K562 (cell line): ENCODE data around the gene PARD3B. TPM values are rescaled to one million over a fixed set of nuclear protein-coding genes. Genes with fewer than 3 reads are reported as not detected.
A peak's percentile ranks its signal among the peaks of the same experiment; 100 is the strongest.

Experiments
- ATAC-seq: fragments of 200-7000 bp; cut with Tn5 transposase; 3 replicates; pipeline ENCODE4 v1.9.1; 2020; ENCODE audit warnings: moderate library complexity
- BruUV-seq: library from RNA; stranded (reverse); fragments of 400-500 nt; replicated peaks from 2 replicates; lab custom pipeline; 2021; lab: Mats Ljungman, UMichigan
- CTCF ChIA-PET: fragments of 300-600 bp; formaldehyde crosslinking; extraction: SDS; loops from one replicate; lab custom pipeline; 2021; ENCODE audit warnings: low intra/inter-chr PET ratio; lab: Yijun Ruan, JAX
- POLR2A ChIA-PET: fragments of 300-600, 350-650 bp; sonication (Branson Sonifier 250); formaldehyde crosslinking; extraction: SDS; loops from one replicate; lab custom pipeline; 2021; ENCODE audit warnings: antibody characterized with exemption, inconsistent platforms; lab: Yijun Ruan, JAX
- DNase-seq, 4 experiments: peaks; one replicate each; pipeline versions ENCODE4 v3.0.0 to v3.0.0-alpha.2; 2011 to 2018; ENCODE audit warnings: low spot score in 3 of 4, mixed read lengths in 3 of 4; ENCODE audit errors: extremely low read depth in 1 of 4
- FAIRE-seq: peaks from 2 replicates; lab custom pipeline; 2011; peaks lifted over from hg19 to GRCh38; lab: Jason Lieb, UNC
- H2AFZ ChIP-seq: 2 replicates; pipeline ENCODE4 v1.6.0; 2011; ENCODE audit warnings: low read depth, low read length, control low read depth, inconsistent platforms
- H3K27ac ChIP-seq: fragments of 200-600 bp; 3 replicates; pipeline ENCODE4 v1.8.0; 2011; ENCODE audit warnings: low read depth, mild to moderate bottlenecking, control low read depth, inconsistent platforms, low read length, moderate library complexity, mixed read lengths; ENCODE audit errors: extremely low read depth
- H3K27me3 ChIP-seq, 2 experiments: fragments of 300-600 bp in 1 of 2; 2 replicates in 1 of 2; 3 replicates in 1 of 2; pipeline versions ENCODE4 v1.6.0 to v1.8.0; 2011; ENCODE audit warnings: inconsistent platforms in 2 of 2, low read length in 2 of 2, mild to moderate bottlenecking in 1 of 2, mixed read lengths in 1 of 2, moderate library complexity in 1 of 2; ENCODE audit not compliant: control insufficient read depth in 2 of 2, insufficient read depth in 2 of 2
- H3K36me3 ChIP-seq: fragments of 300-600 bp; 3 replicates; pipeline ENCODE4 v1.8.0; 2011; ENCODE audit warnings: mild to moderate bottlenecking, low read length, inconsistent platforms; ENCODE audit not compliant: control insufficient read depth, insufficient read depth
- H3K4me1 ChIP-seq, 2 experiments: fragments of 200-600 bp in 1 of 2; replicated peaks in 1 of 2; 2 replicates in 1 of 2; 3 replicates in 1 of 2; pipeline versions ENCODE4 v1.5.1 to v1.8.0; 2011; ENCODE audit warnings: inconsistent platforms in 2 of 2, low read length in 2 of 2, mild to moderate bottlenecking in 1 of 2, mixed read lengths in 1 of 2, moderate library complexity in 1 of 2; ENCODE audit not compliant: control insufficient read depth in 2 of 2, insufficient read depth in 2 of 2
- H3K4me2 ChIP-seq: 2 replicates; pipeline ENCODE4 v1.6.1; 2011; ENCODE audit warnings: low read length, control low read depth, inconsistent platforms, mixed read lengths; ENCODE audit not compliant: insufficient read depth
- H3K4me3 ChIP-seq: fragments of 200-600 bp; sonication (generic), shearing (Covaris generic); 2 replicates; pipeline ENCODE4 v1.5.1; 2016; ENCODE audit warnings: control low read depth, inconsistent platforms
- H3K79me2 ChIP-seq: fragments of 200-600 bp; 3 replicates; pipeline ENCODE4 v1.8.0; 2011; ENCODE audit warnings: low read length, inconsistent platforms; ENCODE audit not compliant: control insufficient read depth, insufficient read depth
- H3K9ac ChIP-seq, 2 experiments: 2 replicates each; pipeline versions ENCODE4 v1.6.0 to v1.6.1; 2011; ENCODE audit warnings: low read depth in 2 of 2, low read length in 2 of 2, control low read depth in 1 of 2, inconsistent platforms in 1 of 2, mild to moderate bottlenecking in 1 of 2, mixed read lengths in 1 of 2; ENCODE audit not compliant: insufficient read depth in 1 of 2
- H3K9me1 ChIP-seq: one replicate; pipeline ENCODE4 v1.6.0; 2011; ENCODE audit warnings: inconsistent platforms, mild to moderate bottlenecking, low read length, moderate library complexity; ENCODE audit not compliant: control insufficient read depth, insufficient read depth
- H3K9me3 ChIP-seq: replicated peaks from 2 replicates; pipeline ENCODE4 v1.5.1; 2011; ENCODE audit warnings: low read depth, low read length, inconsistent platforms; ENCODE audit not compliant: control insufficient read depth, insufficient read depth
- H4K20me1 ChIP-seq: replicated peaks from 2 replicates; pipeline ENCODE4 v1.6.1; 2011; ENCODE audit warnings: low read length, inconsistent platforms, mixed read lengths; ENCODE audit not compliant: control insufficient read depth, insufficient read depth
- BACH1 ChIP-seq: fragments of 200-800 bp; sonication (Bioruptor generic); IDR thresholded peaks from 2 replicates; pipeline ENCODE4 v1.6.1; 2016; ENCODE audit warnings: missing genetic modification characterization, missing compliant biosample characterization
- CEBPB ChIP-seq: fragments of 450-650 bp; IDR thresholded peaks from 2 replicates; pipeline ENCODE4 v1.6.1; 2016; ENCODE audit warnings: missing genetic modification characterization, missing compliant biosample characterization
- CEBPG ChIP-seq, 3 experiments: fragments of 200-800 bp in 1 of 3; sonication (Bioruptor generic) in 1 of 3; sonication (generic) in 1 of 3; formaldehyde crosslinking in 1 of 3; IDR thresholded peaks in 2 of 3; conservative IDR thresholded peaks in 1 of 3; 2 replicates each; pipeline versions ENCODE4 v1.6.1 to v1.8.0; 2016 to 2022; ENCODE audit warnings: missing compliant biosample characterization in 2 of 3, missing genetic modification characterization in 2 of 3, mild to moderate bottlenecking in 1 of 3, missing genetic modification reagents in 1 of 3
- DPF2 ChIP-seq: fragments of 450-650 bp; IDR thresholded peaks from 2 replicates; pipeline ENCODE4 v1.6.1; 2016
- SMAD4 ChIP-seq: fragments of 250-450 bp; sonication (Bioruptor Pico); conservative IDR thresholded peaks from 2 replicates; pipeline ENCODE4 v1.8.0; 2021; ENCODE audit warnings: inconsistent platforms, mild to moderate bottlenecking, moderate library complexity
- SRSF1 ChIP-seq: fragments of 200-400 bp; formaldehyde crosslinking; IDR thresholded peaks from 2 replicates; pipeline ENCODE4 v1.6.1; 2017; ENCODE audit warnings: mild to moderate bottlenecking, low read depth, low read length, moderate library complexity
- THRAP3 ChIP-seq: fragments of 450-650 bp; IDR thresholded peaks from 2 replicates; pipeline ENCODE4 v1.6.1; 2016; ENCODE audit warnings: mild to moderate bottlenecking, inconsistent platforms, borderline replicate concordance
- ZKSCAN8 ChIP-seq: fragments of 200-800 bp; sonication (Bioruptor generic); IDR thresholded peaks from 2 replicates; pipeline ENCODE4 v1.6.1; 2016; ENCODE audit warnings: missing genetic modification characterization, missing compliant biosample characterization
- ZNF668 ChIP-seq: fragments of 250-450 bp; sonication (Bioruptor Pico); IDR thresholded peaks from 2 replicates; pipeline ENCODE4 v1.8.0; 2022; ENCODE audit warnings: mild to moderate bottlenecking, inconsistent platforms
- ZNF76 ChIP-seq: fragments of 250-450 bp; sonication (Bioruptor Pico); IDR thresholded peaks from 2 replicates; pipeline ENCODE4 v1.4.0; 2020; ENCODE audit warnings: mild to moderate bottlenecking, moderate library complexity, borderline replicate concordance
- whole genome bisulfite sequencing: fragments of 100-300 bp; shearing (Covaris generic); methylation state at CpG from one replicate; pipeline ENCODE4 v1.1.6; 2016; ENCODE audit warnings: low coverage, mixed read lengths; ENCODE audit not compliant: insufficient coverage; ENCODE audit errors: missing lambda C conversion rate; 5-methylcytosine and 5-hydroxymethylcytosine counted together
- in situ Hi-C: fragments of 300-500 bp; cut with MboI; formaldehyde crosslinking; loops from 4 replicates; pipeline ENCODE4 v1.15.0; 2018; ENCODE audit warnings: inconsistent platforms, mixed read lengths
- intact Hi-C: fragments of 100-400 bp; cut with micrococcal nuclease; formaldehyde crosslinking; loops from 2 replicates; pipeline ENCODE4 v1.14.2; 2022
- polyA plus RNA-seq, 8 experiments: library from polyadenylated mRNA; depleted of rRNA in 4 of 8; stranded (reverse) in 5 of 8; unstranded in 3 of 8; fragments of >200 nt; fragmentation: Nextera tagmentation in 2 of 8; fragmentation: Illumina TruSeq in 1 of 8; extraction: Ambion mirVana in 2 of 8; extraction: Trizol in 1 of 8; gene quantifications; 2 replicates each; pipeline versions ENCODE4 v1.2.1 to v1.2.3, GENCODE V29; 2011 to 2014; ENCODE audit warnings: inconsistent platforms in 1 of 8, missing spikeins in 1 of 8
- total RNA-seq, 7 experiments: library from RNA; depleted of rRNA in 6 of 7; stranded (reverse); fragments of >200 nt in 6 of 7; fragmentation: Illumina TruSeq in 2 of 7; extraction: Trizol in 2 of 7; gene quantifications; 2 replicates each; pipeline versions ENCODE4 v1.2.1 to v1.2.3, GENCODE V29; 2011 to 2021; ENCODE audit warnings: low replicate concordance in 1 of 7
- TF ChIP-seq, protein P1 (sequence below): fragments of 250-450 bp; sonication (Bioruptor Pico); IDR thresholded peaks from 2 replicates; pipeline ENCODE4 v1.5.1; 2021; ENCODE audit warnings: mild to moderate bottlenecking

PARD3B gene
- total and polyA plus RNA-seq, 9 of the 15 experiments (the other 6 are each of a cell fraction or from before 2014, with no cell fraction given): 0.15 to 3.0 (median 1.1) TPM

DNA sequence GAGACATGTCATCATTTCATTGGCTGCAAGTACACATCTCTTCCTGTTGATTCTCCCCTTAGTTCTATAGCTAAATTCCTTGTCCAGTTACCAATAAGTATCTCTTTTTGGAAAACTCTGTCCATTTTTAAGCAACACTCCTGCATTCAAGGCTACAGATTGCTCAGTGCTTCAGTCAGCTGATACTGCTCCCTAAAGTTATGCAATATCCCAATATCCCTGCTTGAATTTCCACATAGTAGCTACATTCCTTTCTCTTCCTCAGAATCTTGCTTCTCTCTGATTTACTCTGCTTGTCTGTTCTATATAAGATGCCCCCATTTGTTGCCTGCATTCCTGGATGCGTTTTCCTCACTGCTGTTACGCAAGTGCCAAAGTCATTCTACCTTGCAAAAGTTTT, 109.8 kb downstream of the PARD3B start:
- POLR2A ChIA-PET: no interaction called here
- BruUV-seq: no TSS peak
- FAIRE-seq: no peak

DNA sequence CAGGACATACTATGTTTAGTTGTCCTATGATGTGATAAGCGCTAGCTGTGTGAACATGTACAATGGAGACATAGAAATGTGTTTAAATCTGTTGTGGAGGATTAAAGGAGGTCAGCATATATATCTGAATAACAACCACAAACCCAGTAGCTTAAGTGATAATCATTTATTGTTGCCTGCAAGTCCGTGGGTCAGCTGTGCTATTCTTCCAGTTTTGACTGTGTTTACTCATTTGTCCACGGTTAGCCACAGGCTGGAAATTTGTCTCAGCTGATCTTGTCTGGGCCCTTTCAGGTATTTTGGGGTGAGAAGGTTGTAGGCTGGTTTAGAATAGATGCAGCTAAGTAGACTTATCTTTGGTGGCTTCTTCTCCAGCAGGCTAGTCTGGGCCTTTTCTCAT, 110.4 kb downstream of the PARD3B start:
- no peak for DNase-seq
- no peak overlapping the region for H2AFZ ChIP-seq
- H3K4me3 ChIP-seq: no peak overlapping the region
- in situ Hi-C loops: no loop called here
- H3K9me1 ChIP-seq: no peaks in the 10 kb centered on the region
- H3K9ac ChIP-seq: no peak overlapping the region
- no peaks in the 10 kb centered on the region for H4K20me1 ChIP-seq
- H3K4me2 ChIP-seq: no peak overlapping the region
- H3K4me1 ChIP-seq: no peaks in the 10 kb centered on the region
- H3K9me3 ChIP-seq: no peaks in the 10 kb centered on the region
- ChIA-PET CTCF (no interaction called here), POLR2A (no interaction called here)
- no peak overlapping the region for H3K27ac ChIP-seq
- ATAC-seq: no peak
- WGBS: 6% methylated on average over 3 of the region's 3 CpGs
- no TSS peak for BruUV-seq
- no peaks in the 10 kb centered on the region for H3K79me2 ChIP-seq
- no peaks in the 10 kb centered on the region for H3K27me3 ChIP-seq
- TF ChIP-seq DPF2 (no peak), THRAP3 (no peak), ZNF668 (no peak), SRSF1 (no peak), ZNF76 (CRISPR knock-in tag) (no peak), ZKSCAN8 (CRISPR knock-in tag) (no peak), SMAD4 (CRISPR knock-in tag) (no peak)
- TF ChIP-seq, protein P1, sequence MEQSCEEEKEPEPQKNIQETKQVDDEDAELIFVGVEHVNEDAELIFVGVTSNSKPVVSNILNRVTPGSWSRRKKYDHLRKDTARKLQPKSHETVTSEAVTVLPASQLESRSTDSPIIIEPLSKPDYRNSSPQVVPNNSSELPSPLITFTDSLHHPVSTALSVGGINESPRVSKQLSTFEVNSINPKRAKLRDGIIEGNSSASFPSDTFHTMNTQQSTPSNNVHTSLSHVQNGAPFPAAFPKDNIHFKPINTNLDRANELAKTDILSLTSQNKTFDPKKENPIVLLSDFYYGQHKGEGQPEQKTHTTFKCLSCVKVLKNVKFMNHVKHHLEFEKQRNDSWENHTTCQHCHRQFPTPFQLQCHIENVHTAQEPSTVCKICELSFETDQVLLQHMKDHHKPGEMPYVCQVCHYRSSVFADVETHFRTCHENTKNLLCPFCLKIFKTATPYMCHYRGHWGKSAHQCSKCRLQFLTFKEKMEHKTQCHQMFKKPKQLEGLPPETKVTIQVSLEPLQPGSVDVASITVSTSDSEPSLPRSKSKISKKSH: no peak
- no peaks in the 10 kb centered on the region for H3K36me3 ChIP-seq
- no peak for FAIRE-seq
- intact Hi-C loops: no loop called here

More for the DNA sequence above, 109.8 kb downstream of the PARD3B start:
- Histone ChIP-seq H3K4me2 (no peak overlapping the region), H3K9me1 (no peaks in the 10 kb centered on the region), H3K79me2 (no peaks in the 10 kb centered on the region), H3K27ac (no peak overlapping the region), H3K27me3 (no peaks in the 10 kb centered on the region), H3K9me3 (no peaks in the 10 kb centered on the region), H3K4me1 (no peaks in the 10 kb centered on the region), H3K9ac (no peak overlapping the region), H3K4me3 (no peak overlapping the region), H3K36me3 (no peaks in the 10 kb centered on the region), H2AFZ (no peak overlapping the region), H4K20me1 (no peaks in the 10 kb centered on the region)
- DNase-seq: no peak
- intact Hi-C loops (no loop called here), in situ Hi-C loops (no loop called here)
- TF ChIP-seq CEBPB (tag) (peak; percentile 54; the same call in 1 of the 2 replicates), CEBPG (CRISPR knock-in tag; IDR thresholded peaks at IDR 0.05) (no peak), CEBPG (tag; conservative IDR thresholded peaks at IDR 0.05 in 1 of 2, IDR thresholded peaks at IDR 0.05 in 1 of 2) (peak in 1 of 2 experiments; percentile 56; a peak in 2 of 4 replicates), BACH1 (no peak)
- 32% methylated on average over 2 of the region's 2 CpGs for WGBS
- no peak for ATAC-seq
- CTCF ChIA-PET: no interaction called here
